G401.6 (cell line): ENCODE data around the gene DAZ4.
"Not testable (repeated sequence)": the region's sequence is repeated elsewhere in the genome, so short reads cannot be mapped to it uniquely, and the experiment has no call there.

Experiments
- FAIRE-seq: peaks from 2 replicates; lab custom pipeline; 2012; peaks lifted over from hg19 to GRCh38; lab: Jason Lieb, UNC

The DAZ4 gene, protein sequence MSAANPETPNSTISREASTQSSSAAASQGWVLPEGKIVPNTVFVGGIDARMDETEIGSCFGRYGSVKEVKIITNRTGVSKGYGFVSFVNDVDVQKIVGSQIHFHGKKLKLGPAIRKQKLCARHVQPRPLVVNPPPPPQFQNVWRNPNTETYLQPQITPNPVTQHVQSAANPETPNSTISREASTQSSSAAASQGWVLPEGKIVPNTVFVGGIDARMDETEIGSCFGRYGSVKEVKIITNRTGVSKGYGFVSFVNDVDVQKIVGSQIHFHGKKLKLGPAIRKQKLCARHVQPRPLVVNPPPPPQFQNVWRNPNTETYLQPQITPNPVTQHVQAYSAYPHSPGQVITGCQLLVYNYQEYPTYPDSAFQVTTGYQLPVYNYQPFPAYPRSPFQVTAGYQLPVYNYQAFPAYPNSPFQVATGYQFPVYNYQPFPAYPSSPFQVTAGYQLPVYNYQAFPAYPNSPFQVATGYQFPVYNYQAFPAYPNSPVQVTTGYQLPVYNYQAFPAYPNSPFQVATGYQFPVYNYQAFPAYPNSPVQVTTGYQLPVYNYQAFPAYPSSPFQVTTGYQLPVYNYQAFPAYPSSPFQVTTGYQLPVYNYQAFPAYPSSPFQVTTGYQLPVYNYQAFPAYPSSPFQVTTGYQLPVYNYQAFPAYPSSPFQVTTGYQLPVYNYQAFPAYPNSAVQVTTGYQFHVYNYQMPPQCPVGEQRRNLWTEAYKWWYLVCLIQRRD

DNA sequence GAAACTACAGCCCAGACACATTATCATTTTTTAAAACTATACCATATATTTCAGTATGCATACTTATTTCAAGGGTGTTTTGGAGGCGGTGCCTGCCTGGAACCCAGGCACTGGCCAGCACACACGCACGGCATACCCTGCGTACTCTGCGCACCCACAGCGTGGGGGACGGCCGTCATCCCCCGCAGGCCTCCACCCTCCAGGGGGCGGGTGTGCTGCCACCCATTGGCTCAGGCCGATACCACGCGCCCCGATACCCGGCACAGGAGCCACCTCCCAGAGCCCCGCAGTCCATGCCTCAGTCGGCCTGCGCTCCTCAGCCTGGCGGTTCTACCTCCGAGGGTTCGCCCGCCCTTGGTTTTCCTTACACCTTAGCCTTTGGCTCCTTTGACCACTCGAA is at the start of gene DAZ4:
DAZ4 (plus strand) TSS at position 301 of the 400 bp plus-strand sequence. CDS start 208 bp downstream, outside the sequence.
- FAIRE-seq: not testable (repeated sequence)

DNA sequence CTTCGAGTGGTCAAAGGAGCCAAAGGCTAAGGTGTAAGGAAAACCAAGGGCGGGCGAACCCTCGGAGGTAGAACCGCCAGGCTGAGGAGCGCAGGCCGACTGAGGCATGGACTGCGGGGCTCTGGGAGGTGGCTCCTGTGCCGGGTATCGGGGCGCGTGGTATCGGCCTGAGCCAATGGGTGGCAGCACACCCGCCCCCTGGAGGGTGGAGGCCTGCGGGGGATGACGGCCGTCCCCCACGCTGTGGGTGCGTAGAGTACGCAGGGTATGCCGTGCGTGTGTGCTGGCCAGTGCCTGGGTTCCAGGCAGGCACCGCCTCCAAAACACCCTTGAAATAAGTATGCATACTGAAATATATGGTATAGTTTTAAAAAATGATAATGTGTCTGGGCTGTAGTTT is 20.4 kb upstream of the DAZ4 start, which contains the start of gene DAZ3:
DAZ3 (minus strand) TSS at position 101 of the 400 bp plus-strand sequence. CDS start 208 bp downstream, outside the sequence.
- FAIRE-seq: not testable (repeated sequence)

DNA sequence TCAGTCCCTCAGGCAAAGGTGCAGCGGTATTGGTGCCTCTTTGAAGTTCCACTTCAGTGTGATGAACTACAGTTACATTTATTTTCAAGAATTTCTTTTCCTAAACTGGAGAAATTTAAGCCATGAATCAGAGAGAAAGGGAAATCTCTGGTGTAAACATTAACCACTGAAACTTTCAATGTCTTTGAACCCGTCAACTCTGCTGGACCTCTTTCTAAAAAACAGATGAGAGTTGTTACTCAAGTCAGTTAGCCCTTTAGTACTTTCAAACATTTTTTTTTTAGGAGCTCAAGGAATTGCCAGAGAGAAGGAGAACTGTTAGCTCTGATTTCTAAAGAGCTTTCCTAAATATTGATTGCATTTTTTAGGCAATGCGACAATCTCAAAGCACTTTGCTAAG is 11.9 kb upstream of the DAZ4 start:
- FAIRE-seq: not testable (repeated sequence)

DNA sequence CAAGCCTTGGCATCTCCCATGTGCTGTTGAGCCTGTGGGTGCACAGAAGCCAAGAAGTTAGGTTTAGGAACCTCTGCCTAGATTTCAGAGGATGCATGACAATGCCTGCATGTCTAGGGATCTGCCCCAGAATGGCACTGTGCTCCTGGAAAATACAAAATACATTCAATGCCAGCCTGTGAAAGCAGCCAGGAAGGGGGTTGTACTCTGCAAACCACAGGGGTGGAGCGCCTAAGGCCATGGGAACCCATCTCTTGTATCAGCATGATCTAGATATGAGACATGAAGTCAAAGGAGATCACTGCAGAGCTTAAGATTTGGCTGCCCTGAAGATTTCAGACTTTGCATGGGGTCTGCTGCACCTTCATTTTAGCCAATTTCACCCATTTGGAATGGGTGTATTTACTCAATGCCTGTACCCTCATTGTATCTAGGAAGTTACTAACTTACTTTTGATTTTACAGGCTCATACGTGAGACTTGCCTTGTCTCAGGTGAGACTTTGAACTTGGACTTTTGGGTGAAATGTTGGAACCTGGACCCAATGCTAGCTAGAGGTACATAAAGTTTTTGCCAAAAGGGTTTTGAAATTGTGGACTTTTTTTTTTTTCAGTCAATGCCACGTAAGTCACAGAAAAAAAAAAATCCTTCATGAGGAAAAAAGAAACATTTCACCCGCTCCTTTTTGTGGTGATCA is 9.4 kb upstream of the DAZ4 start:
- FAIRE-seq: not testable (repeated sequence)

DNA sequence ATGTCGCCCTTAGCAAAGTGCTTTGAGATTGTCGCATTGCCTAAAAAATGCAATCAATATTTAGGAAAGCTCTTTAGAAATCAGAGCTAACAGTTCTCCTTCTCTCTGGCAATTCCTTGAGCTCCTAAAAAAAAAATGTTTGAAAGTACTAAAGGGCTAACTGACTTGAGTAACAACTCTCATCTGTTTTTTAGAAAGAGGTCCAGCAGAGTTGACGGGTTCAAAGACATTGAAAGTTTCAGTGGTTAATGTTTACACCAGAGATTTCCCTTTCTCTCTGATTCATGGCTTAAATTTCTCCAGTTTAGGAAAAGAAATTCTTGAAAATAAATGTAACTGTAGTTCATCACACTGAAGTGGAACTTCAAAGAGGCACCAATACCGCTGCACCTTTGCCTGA is 8.7 kb upstream of the DAZ4 start:
- not testable (repeated sequence) for FAIRE-seq
